SK-N-SH treated with all-trans-retinoic acid at 6 μM for 48 hours (cell line): ENCODE measurements around the gene FNIP1.

Source experiments
- ATAC-seq: fragments of 200-7000 bp; cut with Tn5 transposase; 3 replicates; pipeline ENCODE4 v1.9.1; 2020; ENCODE audit warnings: mild to moderate bottlenecking, moderate library complexity
- ARNTL ChIP-seq: fragments of 450-650 bp; formaldehyde crosslinking; IDR thresholded peaks from 2 replicates; pipeline ENCODE4 v1.5.0; 2020; ENCODE audit warnings: low read depth, mild to moderate bottlenecking, moderate library complexity, borderline replicate concordance
- BACH2 ChIP-seq: fragments of 250-450 bp; sonication (Bioruptor Pico); IDR thresholded peaks from 2 replicates; pipeline ENCODE4 v1.9.0; 2021; ENCODE audit warnings: mild to moderate bottlenecking, borderline replicate concordance
- CSDC2 ChIP-seq: fragments of 250-450 bp; sonication (Bioruptor Pico); IDR thresholded peaks from 2 replicates; pipeline ENCODE4 v1.5.0; 2020; ENCODE audit warnings: mild to moderate bottlenecking, moderate library complexity
- ESRRG ChIP-seq: fragments of 250-450 bp; sonication (Bioruptor Pico); IDR thresholded peaks from 2 replicates; pipeline ENCODE4 v1.6.1; 2021; ENCODE audit warnings: mild to moderate bottlenecking
- GLIS3 ChIP-seq: fragments of 250-450 bp; sonication (Bioruptor Pico); IDR thresholded peaks from 2 replicates; pipeline ENCODE4 v1.5.0; 2020; ENCODE audit warnings: mild to moderate bottlenecking, moderate library complexity
- ISL1 ChIP-seq: fragments of 250-450 bp; sonication (Bioruptor Pico); IDR thresholded peaks from 2 replicates; pipeline ENCODE4 v2.1.2; 2022; ENCODE audit warnings: mild to moderate bottlenecking, moderate library complexity
- OSR1 ChIP-seq: fragments of 250-450 bp; sonication (Bioruptor Pico); IDR thresholded peaks from 2 replicates; pipeline ENCODE4 v1.8.0; 2022; ENCODE audit warnings: moderate library complexity, mild to moderate bottlenecking, inconsistent platforms
- PPARA ChIP-seq: fragments of 250-450 bp; sonication (Bioruptor Pico); IDR thresholded peaks from 2 replicates; pipeline ENCODE4 v1.5.0; 2020; ENCODE audit warnings: mild to moderate bottlenecking, borderline replicate concordance
- RARB ChIP-seq: fragments of 250-450 bp; sonication (Bioruptor Pico); IDR thresholded peaks from 2 replicates; pipeline ENCODE4 v1.8.0; 2021; ENCODE audit warnings: mild to moderate bottlenecking, moderate library complexity
- SNAI2 ChIP-seq: fragments of 250-450 bp; sonication (Bioruptor Pico); IDR thresholded peaks from 2 replicates; pipeline ENCODE4 v1.5.0; 2020; ENCODE audit warnings: mild to moderate bottlenecking, moderate library complexity
- TCF4 ChIP-seq: fragments of 250-450 bp; sonication (Bioruptor Pico); IDR thresholded peaks from 2 replicates; pipeline ENCODE4 v1.8.0; 2021; ENCODE audit warnings: mild to moderate bottlenecking, moderate library complexity, borderline replicate concordance
- TOX ChIP-seq: fragments of 250-450 bp; sonication (Bioruptor Pico); IDR thresholded peaks from 2 replicates; pipeline ENCODE4 v1.8.0; 2021; ENCODE audit warnings: mild to moderate bottlenecking, moderate library complexity, borderline replicate concordance
- ZC3H10 ChIP-seq: fragments of 250-450 bp; sonication (Bioruptor Pico); IDR thresholded peaks from 2 replicates; pipeline ENCODE4 v1.5.1; 2021; ENCODE audit warnings: mild to moderate bottlenecking, moderate library complexity
- ZFP3 ChIP-seq: fragments of 250-450 bp; sonication (Bioruptor Pico); IDR thresholded peaks from 2 replicates; pipeline ENCODE4 v1.5.0; 2020; ENCODE audit warnings: mild to moderate bottlenecking, moderate library complexity
- ZFP30 ChIP-seq: fragments of 450-650 bp; formaldehyde crosslinking; IDR thresholded peaks from 2 replicates; pipeline ENCODE4 v1.5.0; 2022; ENCODE audit warnings: mild to moderate bottlenecking, moderate library complexity
- ZNF565 ChIP-seq: fragments of 450-650 bp; formaldehyde crosslinking; conservative IDR thresholded peaks from 2 replicates; pipeline ENCODE4 v1.5.0; 2020; ENCODE audit warnings: low read depth, mild to moderate bottlenecking, moderate library complexity
- ZNF70 ChIP-seq: fragments of 450-650 bp; formaldehyde crosslinking; IDR thresholded peaks from 2 replicates; pipeline ENCODE4 v1.5.0; 2020; ENCODE audit warnings: mild to moderate bottlenecking, moderate library complexity
- ZNF8 ChIP-seq: fragments of 450-650 bp; formaldehyde crosslinking; IDR thresholded peaks from 2 replicates; pipeline ENCODE4 v1.5.0; 2020; ENCODE audit warnings: mild to moderate bottlenecking, moderate library complexity
- TF ChIP-seq, protein P1 (sequence below): fragments of 250-450 bp; sonication (Bioruptor Pico); IDR thresholded peaks from 2 replicates; pipeline ENCODE4 v1.5.1; 2020; ENCODE audit warnings: low read depth, mild to moderate bottlenecking, moderate library complexity
- TF ChIP-seq, protein P2 (sequence below): fragments of 250-450 bp; sonication (Bioruptor Pico); IDR thresholded peaks from 2 replicates; pipeline ENCODE4 v1.5.1; 2021; ENCODE audit warnings: mild to moderate bottlenecking, moderate library complexity
- TF ChIP-seq, protein P3 (sequence below): fragments of 250-450 bp; sonication (Bioruptor Pico); IDR thresholded peaks from 2 replicates; pipeline ENCODE4 v1.5.0; 2020; ENCODE audit warnings: mild to moderate bottlenecking, moderate library complexity
- TF ChIP-seq, protein P4 (sequence below): fragments of 250-450 bp; sonication (Bioruptor Pico); IDR thresholded peaks from 2 replicates; pipeline ENCODE4 v1.8.0; 2020; ENCODE audit warnings: mild to moderate bottlenecking, moderate library complexity, borderline replicate concordance
- TF ChIP-seq, protein P5 (sequence below): fragments of 250-450 bp; sonication (Bioruptor Pico); IDR thresholded peaks from 2 replicates; pipeline ENCODE4 v1.8.0; 2021; ENCODE audit warnings: low read depth, mild to moderate bottlenecking, moderate library complexity, borderline replicate concordance

Gene FNIP1

DNA sequence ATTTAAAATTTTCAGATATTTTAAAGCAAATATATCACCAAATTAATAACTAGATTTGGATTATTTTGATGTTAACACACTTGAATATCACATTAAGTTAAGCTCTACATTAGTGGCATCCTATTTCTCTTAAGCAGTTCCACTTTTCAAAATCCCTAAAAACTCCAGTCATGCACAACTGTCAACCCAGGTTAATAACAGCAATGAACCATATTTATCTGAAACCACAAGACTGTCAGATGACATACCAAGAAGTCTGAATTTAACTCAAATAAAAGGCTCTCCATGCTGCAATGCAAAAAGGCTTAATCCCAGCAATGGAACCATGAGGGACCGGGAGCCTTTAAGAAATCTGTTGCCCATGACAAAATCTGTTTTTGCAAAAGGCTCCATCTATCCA is 27.5 kb downstream of the FNIP1 start (continued):
- TF ChIP-seq, protein P1, sequence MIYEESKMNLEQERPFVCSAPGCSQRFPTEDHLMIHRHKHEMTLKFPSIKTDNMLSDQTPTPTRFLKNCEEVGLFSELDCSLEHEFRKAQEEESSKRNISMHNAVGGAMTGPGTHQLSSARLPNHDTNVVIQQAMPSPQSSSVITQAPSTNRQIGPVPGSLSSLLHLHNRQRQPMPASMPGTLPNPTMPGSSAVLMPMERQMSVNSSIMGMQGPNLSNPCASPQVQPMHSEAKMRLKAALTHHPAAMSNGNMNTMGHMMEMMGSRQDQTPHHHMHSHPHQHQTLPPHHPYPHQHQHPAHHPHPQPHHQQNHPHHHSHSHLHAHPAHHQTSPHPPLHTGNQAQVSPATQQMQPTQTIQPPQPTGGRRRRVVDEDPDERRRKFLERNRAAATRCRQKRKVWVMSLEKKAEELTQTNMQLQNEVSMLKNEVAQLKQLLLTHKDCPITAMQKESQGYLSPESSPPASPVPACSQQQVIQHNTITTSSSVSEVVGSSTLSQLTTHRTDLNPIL (CRISPR knock-in tag) = no peak

DNA sequence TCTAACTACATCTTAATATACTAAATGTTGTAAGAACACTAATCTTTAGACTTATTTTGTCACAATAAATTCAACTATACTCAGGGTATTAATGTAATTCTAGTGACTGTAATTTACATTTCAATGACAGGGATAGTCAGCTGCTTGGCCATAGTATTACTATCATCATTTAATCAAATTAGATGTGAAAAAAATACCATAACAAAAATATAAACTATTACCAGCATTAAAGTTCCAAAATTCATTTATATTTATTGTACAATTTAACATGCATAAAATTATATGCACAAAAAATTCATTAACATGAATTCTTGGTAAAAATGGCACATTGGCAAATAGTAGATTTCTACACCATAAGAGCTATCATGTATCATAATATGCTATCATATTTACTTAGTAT is 28.9 kb downstream of the FNIP1 start:
- TF ChIP-seq CSDC2 (CRISPR knock-in tag) (no peak), BACH2 (no peak), SNAI2 (CRISPR knock-in tag) (no peak), GLIS3 (no peak)
- TF ChIP-seq, all 23 proteins: peak for 0
- no peak for ATAC-seq

DNA sequence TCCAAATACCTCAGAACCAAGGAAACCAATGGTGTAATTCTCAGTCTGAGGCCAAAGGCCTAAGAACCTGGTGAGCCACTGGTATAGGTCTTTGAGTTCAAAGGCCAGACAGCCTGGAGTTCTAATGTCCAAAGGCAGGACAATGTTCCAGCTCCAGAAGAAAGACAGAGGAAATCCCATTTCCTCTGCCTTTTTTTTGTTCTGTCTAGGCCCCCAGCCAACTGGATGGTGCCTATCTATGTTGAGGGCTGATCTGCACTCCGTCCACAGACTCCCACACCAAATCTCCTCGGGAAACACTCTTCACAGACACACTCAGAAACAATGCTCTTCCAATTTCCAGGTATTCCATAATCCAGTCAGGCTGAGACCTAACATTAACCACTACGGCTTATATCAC is 30.1 kb downstream of the FNIP1 start:
- no peak for TF ChIP-seq TCF4 (CRISPR knock-in tag)
- no peak for ATAC-seq

DNA sequence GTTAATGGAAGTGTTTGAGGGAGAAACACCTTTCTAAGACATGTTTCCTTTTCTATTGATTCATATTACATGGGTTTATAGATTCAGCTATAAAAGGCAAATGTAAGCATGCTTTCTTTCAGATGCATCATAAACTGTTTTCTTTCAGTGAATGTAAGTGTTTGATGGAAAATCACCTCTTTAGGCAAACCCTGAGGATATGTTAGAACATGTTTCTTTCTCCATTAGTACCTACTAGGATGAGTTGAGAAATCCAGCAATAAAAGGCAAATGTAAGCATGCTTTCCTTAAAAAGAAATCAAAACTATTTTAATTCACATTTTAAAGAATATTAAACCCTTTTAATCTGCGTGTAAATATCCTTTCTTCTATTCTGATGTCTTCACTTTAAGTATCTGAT is 31.6 kb downstream of the FNIP1 start:
- ATAC-seq = no peak
- TF ChIP-seq OSR1 (CRISPR knock-in tag) (no peak), ARNTL (CRISPR knock-in tag) (no peak), SNAI2 (CRISPR knock-in tag) (no peak), ZFP30 (no peak), ZNF565 (CRISPR knock-in tag) (no peak), ZNF70 (CRISPR knock-in tag) (no peak), BACH2 (no peak), ZFP3 (CRISPR knock-in tag) (no peak), ISL1 (no peak), GLIS3 (no peak), ZNF8 (CRISPR knock-in tag) (no peak), CSDC2 (CRISPR knock-in tag) (no peak), PPARA (no peak), TOX (CRISPR knock-in tag) (no peak)
- TF ChIP-seq, protein P2, sequence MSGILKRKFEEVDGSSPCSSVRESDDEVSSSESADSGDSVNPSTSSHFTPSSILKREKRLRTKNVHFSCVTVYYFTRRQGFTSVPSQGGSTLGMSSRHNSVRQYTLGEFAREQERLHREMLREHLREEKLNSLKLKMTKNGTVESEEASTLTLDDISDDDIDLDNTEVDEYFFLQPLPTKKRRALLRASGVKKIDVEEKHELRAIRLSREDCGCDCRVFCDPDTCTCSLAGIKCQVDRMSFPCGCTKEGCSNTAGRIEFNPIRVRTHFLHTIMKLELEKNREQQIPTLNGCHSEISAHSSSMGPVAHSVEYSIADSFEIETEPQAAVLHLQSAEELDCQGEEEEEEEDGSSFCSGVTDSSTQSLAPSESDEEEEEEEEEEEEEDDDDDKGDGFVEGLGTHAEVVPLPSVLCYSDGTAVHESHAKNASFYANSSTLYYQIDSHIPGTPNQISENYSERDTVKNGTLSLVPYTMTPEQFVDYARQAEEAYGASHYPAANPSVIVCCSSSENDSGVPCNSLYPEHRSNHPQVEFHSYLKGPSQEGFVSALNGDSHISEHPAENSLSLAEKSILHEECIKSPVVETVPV = no peak
- TF ChIP-seq, protein P3, sequence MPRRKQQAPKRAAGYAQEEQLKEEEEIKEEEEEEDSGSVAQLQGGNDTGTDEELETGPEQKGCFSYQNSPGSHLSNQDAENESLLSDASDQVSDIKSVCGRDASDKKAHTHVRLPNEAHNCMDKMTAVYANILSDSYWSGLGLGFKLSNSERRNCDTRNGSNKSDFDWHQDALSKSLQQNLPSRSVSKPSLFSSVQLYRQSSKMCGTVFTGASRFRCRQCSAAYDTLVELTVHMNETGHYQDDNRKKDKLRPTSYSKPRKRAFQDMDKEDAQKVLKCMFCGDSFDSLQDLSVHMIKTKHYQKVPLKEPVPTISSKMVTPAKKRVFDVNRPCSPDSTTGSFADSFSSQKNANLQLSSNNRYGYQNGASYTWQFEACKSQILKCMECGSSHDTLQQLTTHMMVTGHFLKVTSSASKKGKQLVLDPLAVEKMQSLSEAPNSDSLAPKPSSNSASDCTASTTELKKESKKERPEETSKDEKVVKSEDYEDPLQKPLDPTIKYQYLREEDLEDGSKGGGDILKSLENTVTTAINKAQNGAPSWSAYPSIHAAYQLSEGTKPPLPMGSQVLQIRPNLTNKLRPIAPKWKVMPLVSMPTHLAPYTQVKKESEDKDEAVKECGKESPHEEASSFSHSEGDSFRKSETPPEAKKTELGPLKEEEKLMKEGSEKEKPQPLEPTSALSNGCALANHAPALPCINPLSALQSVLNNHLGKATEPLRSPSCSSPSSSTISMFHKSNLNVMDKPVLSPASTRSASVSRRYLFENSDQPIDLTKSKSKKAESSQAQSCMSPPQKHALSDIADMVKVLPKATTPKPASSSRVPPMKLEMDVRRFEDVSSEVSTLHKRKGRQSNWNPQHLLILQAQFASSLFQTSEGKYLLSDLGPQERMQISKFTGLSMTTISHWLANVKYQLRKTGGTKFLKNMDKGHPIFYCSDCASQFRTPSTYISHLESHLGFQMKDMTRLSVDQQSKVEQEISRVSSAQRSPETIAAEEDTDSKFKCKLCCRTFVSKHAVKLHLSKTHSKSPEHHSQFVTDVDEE (CRISPR knock-in tag) = no peak
- TF ChIP-seq, protein P4, sequence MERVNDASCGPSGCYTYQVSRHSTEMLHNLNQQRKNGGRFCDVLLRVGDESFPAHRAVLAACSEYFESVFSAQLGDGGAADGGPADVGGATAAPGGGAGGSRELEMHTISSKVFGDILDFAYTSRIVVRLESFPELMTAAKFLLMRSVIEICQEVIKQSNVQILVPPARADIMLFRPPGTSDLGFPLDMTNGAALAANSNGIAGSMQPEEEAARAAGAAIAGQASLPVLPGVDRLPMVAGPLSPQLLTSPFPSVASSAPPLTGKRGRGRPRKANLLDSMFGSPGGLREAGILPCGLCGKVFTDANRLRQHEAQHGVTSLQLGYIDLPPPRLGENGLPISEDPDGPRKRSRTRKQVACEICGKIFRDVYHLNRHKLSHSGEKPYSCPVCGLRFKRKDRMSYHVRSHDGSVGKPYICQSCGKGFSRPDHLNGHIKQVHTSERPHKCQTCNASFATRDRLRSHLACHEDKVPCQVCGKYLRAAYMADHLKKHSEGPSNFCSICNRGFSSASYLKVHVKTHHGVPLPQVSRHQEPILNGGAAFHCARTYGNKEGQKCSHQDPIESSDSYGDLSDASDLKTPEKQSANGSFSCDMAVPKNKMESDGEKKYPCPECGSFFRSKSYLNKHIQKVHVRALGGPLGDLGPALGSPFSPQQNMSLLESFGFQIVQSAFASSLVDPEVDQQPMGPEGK (CRISPR knock-in tag) = no peak
- TF ChIP-seq, protein P1 (CRISPR knock-in tag) = no peak

DNA sequence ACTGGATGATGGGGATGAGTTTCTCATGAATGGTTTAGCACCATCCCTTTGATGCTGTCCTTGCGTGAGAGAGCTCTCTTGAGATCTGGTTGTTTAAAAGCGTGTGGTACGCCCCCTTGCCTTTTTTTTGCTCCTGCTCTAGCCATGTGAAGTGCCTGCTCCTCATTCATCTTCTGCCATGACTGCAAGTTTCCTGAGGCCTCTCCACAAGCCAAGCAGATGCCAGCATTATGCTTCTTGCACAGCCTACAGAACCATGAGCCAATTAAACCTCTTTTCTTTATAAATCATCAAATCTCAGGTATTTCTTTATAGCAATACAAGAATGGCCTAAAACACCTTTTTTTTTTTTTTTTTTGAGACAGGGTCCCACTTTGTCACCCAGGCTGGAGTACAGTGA is 32.8 kb downstream of the FNIP1 start:
- TF ChIP-seq, protein P5, sequence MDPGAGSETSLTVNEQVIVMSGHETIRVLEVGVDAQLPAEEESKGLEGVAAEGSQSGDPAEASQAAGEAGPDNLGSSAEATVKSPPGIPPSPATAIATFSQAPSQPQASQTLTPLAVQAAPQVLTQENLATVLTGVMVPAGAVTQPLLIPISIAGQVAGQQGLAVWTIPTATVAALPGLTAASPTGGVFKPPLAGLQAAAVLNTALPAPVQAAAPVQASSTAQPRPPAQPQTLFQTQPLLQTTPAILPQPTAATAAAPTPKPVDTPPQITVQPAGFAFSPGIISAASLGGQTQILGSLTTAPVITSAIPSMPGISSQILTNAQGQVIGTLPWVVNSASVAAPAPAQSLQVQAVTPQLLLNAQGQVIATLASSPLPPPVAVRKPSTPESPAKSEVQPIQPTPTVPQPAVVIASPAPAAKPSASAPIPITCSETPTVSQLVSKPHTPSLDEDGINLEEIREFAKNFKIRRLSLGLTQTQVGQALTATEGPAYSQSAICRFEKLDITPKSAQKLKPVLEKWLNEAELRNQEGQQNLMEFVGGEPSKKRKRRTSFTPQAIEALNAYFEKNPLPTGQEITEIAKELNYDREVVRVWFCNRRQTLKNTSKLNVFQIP (CRISPR knock-in tag) = no peak
- TF ChIP-seq SNAI2 (CRISPR knock-in tag) (no peak), PPARA (no peak), RARB (CRISPR knock-in tag) (no peak), ZC3H10 (CRISPR knock-in tag) (no peak), ISL1 (no peak), TOX (CRISPR knock-in tag) (no peak), ZNF565 (CRISPR knock-in tag) (no peak), ARNTL (CRISPR knock-in tag) (no peak), ZFP30 (no peak), TCF4 (CRISPR knock-in tag) (no peak), ESRRG (CRISPR knock-in tag) (no peak)
- TF ChIP-seq, protein P4 (CRISPR knock-in tag) = no peak
- no peak for ATAC-seq
